H7 (cell line): ENCODE results near the gene DTNA. TPM values are rescaled to one million over a fixed set of nuclear protein-coding genes. Genes with fewer than 3 reads are reported as not detected.

Experiments used
- DNase-seq: peaks from one replicate; pipeline ENCODE4 v3.0.0; 2012
- H3K27me3 ChIP-seq: 2 replicates; pipeline ENCODE4 v1.6.0; 2011; ENCODE audit warnings: mild to moderate bottlenecking, low read length; ENCODE audit not compliant: control insufficient read depth, insufficient read depth
- H3K36me3 ChIP-seq: replicated peaks from 2 replicates; pipeline ENCODE4 v1.5.1; 2011; ENCODE audit warnings: low read length; ENCODE audit not compliant: control insufficient read depth, insufficient read depth
- H3K4me3 ChIP-seq: 2 replicates; pipeline ENCODE4 v1.5.1; 2011; ENCODE audit warnings: low read depth, mild to moderate bottlenecking, control low read depth, low read length, moderate library complexity; ENCODE audit not compliant: insufficient read depth
- total RNA-seq: library from RNA; depleted of rRNA; stranded (reverse); fragments of >200 nt; shearing (Covaris generic); gene quantifications from 2 replicates; pipeline ENCODE4 v1.2.3, GENCODE V29; 2014

Gene DTNA
- total RNA-seq, 1 experiment from 2014 or later = 30.1 TPM

DNA sequence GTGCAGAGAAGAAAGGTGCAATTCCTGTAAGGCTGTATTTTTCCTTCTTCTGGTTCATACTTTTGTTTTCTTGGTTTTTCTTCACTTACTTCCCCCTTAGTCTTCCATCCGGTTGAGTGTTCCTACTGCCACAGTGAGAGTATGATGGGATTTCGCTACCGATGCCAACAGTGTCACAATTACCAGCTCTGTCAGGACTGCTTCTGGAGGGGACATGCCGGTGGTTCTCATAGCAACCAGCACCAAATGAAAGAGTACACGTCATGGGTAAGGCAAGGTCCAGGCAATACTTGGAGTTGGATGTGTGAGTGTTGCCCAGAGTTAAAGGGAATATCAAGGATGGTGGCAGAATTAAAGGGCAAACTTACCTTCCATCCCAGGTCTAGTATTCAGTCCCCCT, 108.0 kb downstream of the DTNA start:
- no peak overlapping the region for H3K4me3 ChIP-seq
- no peaks in the 10 kb centered on the region for H3K27me3 ChIP-seq
- DNase-seq = no peak
- no peaks in the 10 kb centered on the region for H3K36me3 ChIP-seq

- DNase-seq = no peak
- Histone ChIP-seq H3K36me3 (no peaks in the 10 kb centered on the region), H3K27me3 (no peaks in the 10 kb centered on the region), H3K4me3 (no peak overlapping the region)
Observed at GRCh38 chr18:34820360-34821065, 110.4 kb downstream of the DTNA start.

DNA sequence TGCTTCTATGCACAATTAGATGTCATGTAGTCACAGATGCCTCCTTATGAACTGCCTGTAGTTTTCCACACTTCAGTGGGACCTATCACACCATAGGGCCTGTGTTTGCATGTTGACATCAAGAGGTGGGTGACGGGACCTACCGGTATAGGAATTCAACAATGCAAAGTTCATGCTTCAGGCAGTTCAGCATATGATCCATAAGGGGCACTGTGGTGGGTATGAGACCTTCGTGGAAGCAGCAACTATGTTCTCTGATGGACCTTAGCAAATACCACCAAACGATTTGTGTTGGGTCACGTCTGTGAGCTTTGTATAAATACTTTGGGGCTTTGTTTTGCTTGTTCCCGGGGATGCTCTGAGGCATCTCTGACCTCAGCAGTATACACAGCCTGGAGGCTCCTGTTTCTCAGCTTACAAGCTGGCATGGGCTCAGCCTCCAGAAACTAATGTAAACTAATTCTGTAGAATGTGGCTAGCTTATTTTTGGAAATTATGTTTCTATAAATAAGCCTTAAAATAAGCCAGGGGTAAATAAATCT, 111.6 kb downstream of the DTNA start:
- H3K36me3 ChIP-seq = no peaks in the 10 kb centered on the region
- H3K27me3 ChIP-seq = no peaks in the 10 kb centered on the region
- no peak overlapping the region for H3K4me3 ChIP-seq
- peak; percentile 16 for DNase-seq

GRCh38 chr18:34828093-34828492, 118.0 kb downstream of the DTNA start:
- no peak overlapping the region for H3K4me3 ChIP-seq
- DNase-seq = no peak
- no peaks in the 10 kb centered on the region; the same call in 1 of the 2 replicates for H3K36me3 ChIP-seq
- no peaks in the 10 kb centered on the region for H3K27me3 ChIP-seq

DNA sequence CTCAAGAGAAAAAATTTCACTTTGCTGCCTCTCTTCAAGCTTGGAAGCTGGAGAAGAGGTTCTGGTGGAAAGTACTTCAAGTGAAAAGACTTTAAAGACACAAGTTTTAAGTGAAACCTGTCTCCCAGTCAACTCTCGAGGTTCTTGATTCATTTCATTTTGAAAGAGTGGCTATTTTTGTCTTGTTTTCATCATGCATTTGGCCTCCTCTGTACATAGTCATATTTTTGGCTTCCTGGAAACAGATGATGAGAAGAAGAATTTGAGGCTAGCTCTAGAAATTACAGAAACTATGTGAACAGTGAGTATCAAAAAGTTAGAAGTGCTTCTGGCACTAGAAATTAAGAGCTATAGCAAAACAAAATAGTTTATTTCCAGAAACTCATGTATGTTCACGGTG, 124.8 kb downstream of the DTNA start:
- H3K36me3 ChIP-seq = no peaks in the 10 kb centered on the region
- no peaks in the 10 kb centered on the region for H3K27me3 ChIP-seq
- H3K4me3 ChIP-seq = no peak overlapping the region
- DNase-seq = no peak

DNA sequence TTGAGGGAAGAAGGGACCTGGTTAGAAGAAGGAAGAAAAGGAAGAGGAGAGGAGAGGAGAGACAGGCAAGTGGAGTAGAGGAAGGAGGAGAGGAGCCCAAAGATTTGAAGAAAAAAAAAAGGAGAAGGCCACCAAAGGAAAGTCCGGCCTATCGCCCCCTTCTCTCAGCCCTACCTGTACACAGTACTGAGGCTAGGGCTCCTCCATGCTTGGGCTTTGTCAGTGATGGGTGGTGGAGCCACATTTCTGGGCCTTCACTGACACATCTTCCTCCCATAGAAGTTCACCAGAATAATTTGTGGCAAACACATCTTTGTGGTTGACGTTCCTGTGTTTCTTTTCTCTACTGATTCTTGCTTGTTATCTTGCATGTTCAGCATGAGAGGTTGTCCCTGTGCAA, 125.4 kb downstream of the DTNA start:
- H3K36me3 ChIP-seq = no peaks in the 10 kb centered on the region
- no peaks in the 10 kb centered on the region for H3K27me3 ChIP-seq
- DNase-seq = no peak

GRCh38 chr18:34837769-34838272, 127.7 kb downstream of the DTNA start:
- Histone ChIP-seq H3K27me3 (no peaks in the 10 kb centered on the region), H3K4me3 (no peak overlapping the region), H3K36me3 (no peaks in the 10 kb centered on the region)
- no peak for DNase-seq

More for the DNA sequence above, 125.4 kb downstream of the DTNA start:
- H3K4me3 ChIP-seq = no peak overlapping the region

DNA sequence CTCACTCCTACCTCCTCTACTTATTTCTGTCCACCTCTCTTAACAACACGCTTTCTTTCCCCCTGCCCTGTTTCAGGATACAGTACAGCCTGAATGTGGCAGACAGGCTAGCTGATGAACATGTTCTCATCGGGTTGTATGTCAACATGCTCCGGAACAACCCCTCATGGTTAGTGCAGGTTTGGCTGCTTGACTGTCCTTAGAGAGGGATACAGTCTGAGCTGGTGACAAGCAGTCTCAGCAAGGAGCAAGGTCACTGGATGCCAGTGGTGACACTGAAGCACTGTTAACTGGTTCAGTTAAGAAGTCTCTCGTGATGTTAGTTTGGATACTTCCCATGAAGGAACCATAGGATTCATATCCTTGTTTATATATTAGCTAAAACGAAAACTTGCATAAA, 128.6 kb downstream of the DTNA start:
- H3K36me3 ChIP-seq = no peaks in the 10 kb centered on the region
- no peak for DNase-seq

GRCh38 chr18:34840256-34840826, 130.2 kb downstream of the DTNA start:
- Histone ChIP-seq H3K36me3 (no peaks in the 10 kb centered on the region), H3K4me3 (no peak overlapping the region), H3K27me3 (no peaks in the 10 kb centered on the region)
- DNase-seq = no peak

More for the DNA sequence above, 128.6 kb downstream of the DTNA start:
- Histone ChIP-seq H3K4me3 (no peak overlapping the region), H3K27me3 (no peaks in the 10 kb centered on the region)

DNA sequence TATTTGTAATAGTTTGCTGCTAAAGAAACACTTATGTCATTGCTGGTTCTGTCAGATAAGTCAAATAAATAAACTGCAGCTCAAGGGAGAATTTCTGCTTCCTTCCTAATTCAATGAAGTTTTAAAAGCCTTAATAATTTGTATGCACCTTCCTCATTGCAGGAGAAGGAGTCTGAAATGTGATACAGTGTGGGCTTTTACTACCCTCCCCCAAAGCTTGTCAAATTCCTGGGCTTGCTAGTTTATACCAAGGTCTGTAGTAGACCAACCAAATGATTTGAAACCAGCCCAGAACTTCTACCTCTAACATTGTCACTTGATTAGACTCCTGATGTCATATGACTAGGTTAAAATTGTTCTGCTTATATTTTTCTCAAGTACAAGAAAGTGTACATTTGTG, 131.8 kb downstream of the DTNA start:
- Histone ChIP-seq H3K36me3 (no peaks in the 10 kb centered on the region), H3K27me3 (no peaks in the 10 kb centered on the region), H3K4me3 (no peak overlapping the region)
- no peak for DNase-seq

DNA sequence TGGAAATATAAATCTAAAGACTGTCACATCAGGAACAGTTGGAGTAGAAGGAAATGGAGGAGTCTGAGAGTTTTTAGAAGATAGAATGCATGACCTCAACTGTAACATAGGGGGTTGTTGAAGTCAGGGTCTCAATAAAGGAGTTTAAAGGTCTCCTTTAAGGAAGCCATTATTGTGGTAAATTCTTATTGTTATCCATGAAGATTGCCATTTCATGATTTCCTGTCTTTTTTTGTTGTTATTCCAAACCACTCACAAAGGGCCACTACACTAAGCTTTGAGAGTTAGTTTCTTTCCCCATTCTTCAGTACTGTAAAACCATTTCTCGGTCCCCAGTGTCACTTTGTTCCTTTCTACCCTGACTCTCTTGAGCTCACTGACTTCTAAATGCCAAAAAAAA, 134.0 kb downstream of the DTNA start:
- H3K4me3 ChIP-seq = no peak overlapping the region
- no peak for DNase-seq
- H3K36me3 ChIP-seq = no peaks in the 10 kb centered on the region; the same call in 1 of the 2 replicates
- H3K27me3 ChIP-seq = no peaks in the 10 kb centered on the region

GRCh38 chr18:34844732-34845459, 134.8 kb downstream of the DTNA start:
- Histone ChIP-seq H3K4me3 (no peak overlapping the region), H3K36me3 (no peaks in the 10 kb centered on the region; the same call in 1 of the 2 replicates), H3K27me3 (no peaks in the 10 kb centered on the region)
- no peak for DNase-seq

DNA sequence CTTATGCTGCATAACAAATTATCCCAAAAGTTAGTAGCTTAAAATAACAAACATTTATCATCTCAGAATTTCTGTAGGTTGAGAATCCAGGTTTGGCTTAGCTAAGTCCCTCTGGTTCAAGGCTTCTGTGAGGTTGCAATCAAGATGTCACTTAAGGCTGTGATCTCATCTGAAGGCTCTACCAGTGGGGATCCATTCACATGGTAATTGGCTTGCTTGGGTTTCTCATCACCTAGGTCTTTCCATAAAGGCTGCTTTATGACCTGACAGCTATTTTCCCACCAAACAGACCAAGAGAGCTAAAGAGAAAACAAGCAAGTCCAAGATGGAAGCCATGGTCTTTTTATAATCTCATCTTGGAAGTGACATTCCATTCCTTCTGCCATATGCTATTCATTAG, 137.3 kb downstream of the DTNA start:
- H3K4me3 ChIP-seq = no peak overlapping the region
- no peaks in the 10 kb centered on the region; the same call in 1 of the 2 replicates for H3K36me3 ChIP-seq
- no peaks in the 10 kb centered on the region for H3K27me3 ChIP-seq
- DNase-seq = no peak

DNA sequence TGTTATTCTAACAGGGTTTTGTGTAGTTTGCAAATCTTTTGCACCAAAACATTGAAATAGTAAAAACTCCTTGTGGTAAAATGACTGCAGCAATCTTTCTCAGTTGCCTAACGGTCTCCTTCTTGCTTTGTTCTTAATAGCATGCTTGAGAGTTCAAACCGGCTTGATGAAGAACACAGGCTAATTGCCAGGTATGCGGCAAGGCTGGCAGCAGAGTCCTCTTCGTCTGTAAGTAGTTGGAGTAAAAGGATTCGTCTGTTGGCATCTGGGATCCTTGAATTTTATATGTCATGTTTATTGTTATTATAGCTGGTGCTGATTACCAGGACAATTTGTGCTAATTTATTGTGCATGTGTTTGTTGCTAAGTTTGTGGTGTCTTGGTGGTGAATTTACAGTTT, 138.1 kb downstream of the DTNA start:
- H3K4me3 ChIP-seq = no peak overlapping the region
- H3K27me3 ChIP-seq = no peaks in the 10 kb centered on the region
- no peaks in the 10 kb centered on the region; the same call in 1 of the 2 replicates for H3K36me3 ChIP-seq
- no peak for DNase-seq
